Natural killer cell treated with Interleukin-12 subunit alpha and Interleukin-12 subunit beta and Interleukin-15 and Interleukin-18, amount 100 ng/mL, for 72 hours (primary cell): ENCODE measurements around the gene RBM20. TPM values are rescaled to one million over a fixed set of nuclear protein-coding genes. Genes with fewer than 3 reads are reported as not detected.
A peak's percentile ranks its signal among the peaks of the same experiment; 100 is the strongest.

ENCODE experiments used
- ATAC-seq, 2 donors: fragments of 150-1000 bp; cut with Tn5 transposase in 1 of 2; sonication (Bioruptor Pico), chemical (Tn5 transposase) in 1 of 2; 2 replicates each; pipeline ENCODE4 v1.10.0; 2021
- DNase-seq: peaks from one replicate; pipeline ENCODE4 v3.0.0; 2022; ENCODE audit warnings: low spot score
- H3K27ac Mint-ChIP-seq, 2 donors: 1 replicate in 1 of 2; 2 replicates in 1 of 2; pipeline ENCODE4 v1.8.0; 2022; ENCODE audit warnings: mixed read lengths in 2 of 2, mild to moderate bottlenecking in 1 of 2, moderate library complexity in 1 of 2
- H3K27me3 Mint-ChIP-seq, 2 donors: 1 replicate in 1 of 2; 2 replicates in 1 of 2; pipeline ENCODE4 v1.8.0; 2022; ENCODE audit warnings: mixed read lengths in 2 of 2
- H3K36me3 Mint-ChIP-seq: one replicate; pipeline ENCODE4 v1.8.0; 2022; ENCODE audit warnings: mixed read lengths
- H3K4me1 Mint-ChIP-seq, 2 donors: 1 replicate in 1 of 2; 2 replicates in 1 of 2; pipeline ENCODE4 v1.8.0; 2022; ENCODE audit warnings: low read depth in 2 of 2, mixed read lengths in 2 of 2, mild to moderate bottlenecking in 1 of 2
- H3K4me3 Mint-ChIP-seq: one replicate; pipeline ENCODE4 v1.8.0; 2022; ENCODE audit warnings: mixed read lengths
- H3K9me3 Mint-ChIP-seq: 2 replicates; pipeline ENCODE4 v1.8.0; 2022; ENCODE audit warnings: mixed read lengths
- total RNA-seq, 2 donors: library from RNA; stranded (reverse); gene quantifications; one replicate each; pipeline ENCODE4 v1.2.3, GENCODE V29; 2022

RBM20 gene
- total RNA-seq, 2 donors from 2014 or later: not detected

GRCh38 chr10:110867807-110868465, 223.8 kb downstream of the RBM20 start:
- peak overlapping the region; percentile 93 to 97 for H3K27ac Mint-ChIP-seq
- DNase-seq: no peak
- H3K4me3 Mint-ChIP-seq: peak overlapping the region; percentile 95
- H3K27me3 Mint-ChIP-seq: no peaks in the 10 kb centered on the region
- peaks cover 72 to 82% of the 10 kb centered on the region in 2 donors for H3K4me1 Mint-ChIP-seq
- peaks cover 4% of the 10 kb centered on the region for H3K36me3 Mint-ChIP-seq
- H3K9me3 Mint-ChIP-seq: peaks cover 3% of the 10 kb centered on the region
- no peak for ATAC-seq

- peaks cover 67 to 79% of the 10 kb centered on the region in 2 donors for H3K4me1 Mint-ChIP-seq
- peak overlapping the region; percentile 93 to 97 for H3K27ac Mint-ChIP-seq
- peaks cover 4% of the 10 kb centered on the region for H3K36me3 Mint-ChIP-seq
- no peaks in the 10 kb centered on the region for H3K27me3 Mint-ChIP-seq
- no peak for DNase-seq
- no peak for ATAC-seq
- H3K4me3 Mint-ChIP-seq: peak overlapping the region; percentile 95
- peaks cover 3% of the 10 kb centered on the region for H3K9me3 Mint-ChIP-seq
Measured at GRCh38 chr10:110868981-110869380, 224.8 kb downstream of the RBM20 start.

- Mint-ChIP-seq H3K4me3 (peak overlapping the region; percentile 95), H3K27me3 (no peaks in the 10 kb centered on the region), H3K27ac (peak overlapping the region; percentile 93 to 97), H3K4me1 (peaks cover 50 to 69% of the 10 kb centered on the region in 2 donors), H3K36me3 (peaks cover 4% of the 10 kb centered on the region), H3K9me3 (peaks cover 3% of the 10 kb centered on the region)
- no peak for ATAC-seq
- no peak for DNase-seq
Measured at GRCh38 chr10:110870823-110871297, 226.7 kb downstream of the RBM20 start.

GRCh38 chr10:110871298-110872084, 227.4 kb downstream of the RBM20 start, which contains the start of gene PDCD4:
TSS of gene PDCD4 (plus strand) at chr10:110871928. CDS start at chr10:110876028, 4,100 bp downstream.
- H3K4me3 Mint-ChIP-seq: peak within 1 kb of the TSS; percentile 95
- peak within 1 kb of the TSS; percentile 93 to 97 for H3K27ac Mint-ChIP-seq
- peaks cover 3% of the 10 kb centered on the region for H3K9me3 Mint-ChIP-seq
- peaks cover 4% of the 10 kb centered on the region for H3K36me3 Mint-ChIP-seq
- H3K27me3 Mint-ChIP-seq: no peaks in the 10 kb centered on the region
- ATAC-seq (peak; percentile 91 to 94), DNase-seq (peak; percentile 97)
- peaks cover 44 to 63% of the 10 kb centered on the region in 2 donors for H3K4me1 Mint-ChIP-seq

- H3K27me3 Mint-ChIP-seq: no peaks in the 10 kb centered on the region
- H3K9me3 Mint-ChIP-seq: peaks cover 3% of the 10 kb centered on the region
- H3K4me1 Mint-ChIP-seq: peaks cover 42 to 55% of the 10 kb centered on the region in 2 donors
- H3K27ac Mint-ChIP-seq: peak overlapping the region; percentile 93 to 97
- DNase-seq: peak; percentile 85
- H3K36me3 Mint-ChIP-seq: peaks cover 4% of the 10 kb centered on the region
- peak; percentile 84 for ATAC-seq
- peak overlapping the region; percentile 95 for H3K4me3 Mint-ChIP-seq
Measured at GRCh38 chr10:110872145-110872983, 228.2 kb downstream of the RBM20 start.

GRCh38 chr10:110872984-110873923, 229.1 kb downstream of the RBM20 start:
- H3K4me1 Mint-ChIP-seq: peaks cover 35 to 56% of the 10 kb centered on the region in 2 donors
- DNase-seq (no peak), ATAC-seq (no peak)
- peak overlapping the region; percentile 93 for H3K27ac Mint-ChIP-seq
- peak overlapping the region; percentile 95 for H3K4me3 Mint-ChIP-seq
- H3K27me3 Mint-ChIP-seq: no peaks in the 10 kb centered on the region
- H3K9me3 Mint-ChIP-seq: peaks cover 3% of the 10 kb centered on the region
- H3K36me3 Mint-ChIP-seq: peaks cover 4% of the 10 kb centered on the region

- H3K4me3 Mint-ChIP-seq: peak overlapping the region; percentile 95
- H3K36me3 Mint-ChIP-seq: peaks cover 4% of the 10 kb centered on the region
- DNase-seq (no peak), ATAC-seq (no peak)
- H3K27me3 Mint-ChIP-seq: no peaks in the 10 kb centered on the region
- H3K27ac Mint-ChIP-seq: peak overlapping the region; percentile 93
- peaks cover 3% of the 10 kb centered on the region for H3K9me3 Mint-ChIP-seq
- H3K4me1 Mint-ChIP-seq: peaks cover 31 to 55% of the 10 kb centered on the region in 2 donors
Measured at GRCh38 chr10:110873951-110874350, 229.8 kb downstream of the RBM20 start.

- Mint-ChIP-seq H3K4me3 (peak overlapping the region; percentile 24), H3K27me3 (no peaks in the 10 kb centered on the region), H3K27ac (peak overlapping the region; percentile 29 to 39), H3K4me1 (peaks cover 18 to 47% of the 10 kb centered on the region in 2 donors), H3K9me3 (no peaks in the 10 kb centered on the region), H3K36me3 (no peaks in the 10 kb centered on the region)
- ATAC-seq (no peak), DNase-seq (no peak)
Measured at GRCh38 chr10:110876000-110876399, 231.9 kb downstream of the RBM20 start.

GRCh38 chr10:110876788-110877187, 232.7 kb downstream of the RBM20 start:
- peaks cover 12 to 39% of the 10 kb centered on the region in 2 donors for H3K4me1 Mint-ChIP-seq
- H3K27ac Mint-ChIP-seq: no peak overlapping the region
- ATAC-seq (no peak), DNase-seq (no peak)
- no peak overlapping the region for H3K4me3 Mint-ChIP-seq
- H3K36me3 Mint-ChIP-seq: peaks cover 4% of the 10 kb centered on the region
- no peaks in the 10 kb centered on the region for H3K27me3 Mint-ChIP-seq
- H3K9me3 Mint-ChIP-seq: no peaks in the 10 kb centered on the region

GRCh38 chr10:110880012-110880411, 235.9 kb downstream of the RBM20 start:
- peak overlapping the region; percentile 7 for H3K4me3 Mint-ChIP-seq
- no peak for DNase-seq

GRCh38 chr10:110881247-110881646, 237.1 kb downstream of the RBM20 start:
- H3K4me1 Mint-ChIP-seq: peaks cover 17 to 59% of the 10 kb centered on the region in 2 donors
- no peak for DNase-seq
- peak overlapping the region in 1 of 2 donors; percentile 65 for H3K27ac Mint-ChIP-seq
- no peaks in the 10 kb centered on the region for H3K27me3 Mint-ChIP-seq
- H3K36me3 Mint-ChIP-seq: peaks cover 14% of the 10 kb centered on the region
- H3K9me3 Mint-ChIP-seq: no peaks in the 10 kb centered on the region
- H3K4me3 Mint-ChIP-seq: no peak overlapping the region
- ATAC-seq: no peak

More at GRCh38 chr10:110880012-110880411, 235.9 kb downstream of the RBM20 start:
- Mint-ChIP-seq H3K9me3 (no peaks in the 10 kb centered on the region), H3K27me3 (no peaks in the 10 kb centered on the region), H3K4me1 (peaks cover 14 to 58% of the 10 kb centered on the region in 2 donors), H3K36me3 (peaks cover 11% of the 10 kb centered on the region), H3K27ac (peak overlapping the region; percentile 2 to 6)
- no peak for ATAC-seq

- H3K4me1 Mint-ChIP-seq: peaks cover 18 to 62% of the 10 kb centered on the region in 2 donors
- ATAC-seq (no peak), DNase-seq (no peak)
- no peaks in the 10 kb centered on the region for H3K27me3 Mint-ChIP-seq
- H3K27ac Mint-ChIP-seq: peak overlapping the region in 1 of 2 donors; percentile 32
- H3K36me3 Mint-ChIP-seq: peaks cover 14% of the 10 kb centered on the region
- no peaks in the 10 kb centered on the region for H3K9me3 Mint-ChIP-seq
- H3K4me3 Mint-ChIP-seq: peak overlapping the region; percentile 33
Measured at GRCh38 chr10:110881905-110882304, 237.8 kb downstream of the RBM20 start.
